H1 (cell line): ENCODE data around the gene EYA2. TPM values are rescaled to one million over a fixed set of nuclear protein-coding genes. Genes with fewer than 3 reads are reported as not detected.

Source experiments
- SAP30 ChIP-seq: fragments of 300-600 bp; sonication (generic); IDR thresholded peaks from 2 replicates; pipeline ENCODE4 v1.7.1; 2012; ENCODE audit warnings: low read length, moderate library complexity, mild to moderate bottlenecking, inconsistent platforms; ENCODE audit not compliant: insufficient read depth, insufficient replicate concordance
- polyA plus RNA-seq, 7 experiments: library from polyadenylated mRNA; depleted of rRNA in 3 of 7; stranded (reverse) in 5 of 7; unstranded in 2 of 7; fragments of >200 nt in 5 of 7; fragments of 200-250 nt in 2 of 7; gene quantifications; 1 replicate in 5 of 7; 2 replicates in 1 of 7; 4 replicates in 1 of 7; pipeline versions ENCODE4 v1.2.1 to v1.2.3, GENCODE V29; 2011 to 2013; ENCODE audit warnings: missing spikeins in 2 of 7, mixed read lengths in 2 of 7
- total RNA-seq: library from RNA; stranded (reverse); fragmentation: NEBNext Ultra II Directional; extraction: Animal tissue kit (Norgen Biotek cat#: 25700); gene quantifications from 2 replicates; pipeline ENCODE4 v1.2.1, GENCODE V29; 2021

Gene EYA2
- total and polyA plus RNA-seq, 2 of the 8 experiments (the other 6 are each of a cell fraction or from before 2014, with no cell fraction given): 1.6 to 1.7 TPM

GRCh38 chr20:46870041-46870440 is 24.6 kb upstream of the EYA2 start (continued):
- no peak for TF ChIP-seq SAP30
